ENCODE measurements around the gene MARCHF2.

DNA sequence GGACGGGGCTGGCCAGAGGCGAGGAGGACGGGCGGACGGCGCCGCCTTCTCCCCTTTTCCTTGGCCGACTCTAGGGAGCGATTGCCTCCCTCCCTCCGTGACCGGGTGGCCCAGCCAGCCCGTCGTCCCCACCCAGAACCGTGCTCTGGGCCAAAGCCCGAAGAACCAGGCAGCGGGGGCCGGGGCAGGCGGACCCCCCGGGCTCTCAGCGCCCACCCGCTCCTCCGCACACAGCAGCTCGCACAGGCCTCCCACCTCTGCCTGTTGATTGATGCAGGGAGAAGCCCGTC lies 9.3 kb upstream of the MARCHF2 start:
- TF ChIP-seq, protein P1, sequence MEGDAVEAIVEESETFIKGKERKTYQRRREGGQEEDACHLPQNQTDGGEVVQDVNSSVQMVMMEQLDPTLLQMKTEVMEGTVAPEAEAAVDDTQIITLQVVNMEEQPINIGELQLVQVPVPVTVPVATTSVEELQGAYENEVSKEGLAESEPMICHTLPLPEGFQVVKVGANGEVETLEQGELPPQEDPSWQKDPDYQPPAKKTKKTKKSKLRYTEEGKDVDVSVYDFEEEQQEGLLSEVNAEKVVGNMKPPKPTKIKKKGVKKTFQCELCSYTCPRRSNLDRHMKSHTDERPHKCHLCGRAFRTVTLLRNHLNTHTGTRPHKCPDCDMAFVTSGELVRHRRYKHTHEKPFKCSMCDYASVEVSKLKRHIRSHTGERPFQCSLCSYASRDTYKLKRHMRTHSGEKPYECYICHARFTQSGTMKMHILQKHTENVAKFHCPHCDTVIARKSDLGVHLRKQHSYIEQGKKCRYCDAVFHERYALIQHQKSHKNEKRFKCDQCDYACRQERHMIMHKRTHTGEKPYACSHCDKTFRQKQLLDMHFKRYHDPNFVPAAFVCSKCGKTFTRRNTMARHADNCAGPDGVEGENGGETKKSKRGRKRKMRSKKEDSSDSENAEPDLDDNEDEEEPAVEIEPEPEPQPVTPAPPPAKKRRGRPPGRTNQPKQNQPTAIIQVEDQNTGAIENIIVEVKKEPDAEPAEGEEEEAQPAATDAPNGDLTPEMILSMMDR (IDR thresholded peaks at IDR 0.05; ENCODE audit: low read length) = no peak
- TF ChIP-seq EZH2 (optimal IDR thresholded peaks at IDR 0.05; ENCODE audit: low read depth, low read length) (no peak), EZH2phosphoT487 (IDR thresholded peaks at IDR 0.05; ENCODE audit: low read length) (no peak)
